ENCODE measurements around the gene MAGEA2B. TPM values are rescaled to one million over a fixed set of nuclear protein-coding genes. Genes with fewer than 3 reads are reported as not detected.
A peak's percentile ranks its signal among the peaks of the same experiment; 100 is the strongest.
"Not testable (repeated sequence)": the region's sequence is repeated elsewhere in the genome, so short reads cannot be mapped to it uniquely, and the experiment has no call there.

Gene MAGEA2B
- total and polyA plus RNA-seq, 8 donors = not detected

- Histone ChIP-seq H3K36me3 (no peaks in the 10 kb centered on the region), H3K4me1 (no peaks in the 10 kb centered on the region), H3K9me3 (no peaks in the 10 kb centered on the region), H3K27ac (no peak overlapping the region), H3K27me3 (no peaks in the 10 kb centered on the region), H3K4me3 (no peak overlapping the region)
- intact Hi-C loops (cut with DNase I) = no loop called here
- DNase-seq = no peak
- no peak for ATAC-seq
- FAIRE-seq = no peak
- 75 to 77% methylated on average over 5 of the region's 5 CpGs for WGBS, 2 donors
- TF ChIP-seq CTCF (IDR thresholded peaks at IDR 0.05) = no peak
These were observed 24.1 kb downstream of the MAGEA2B start for GRCh38 chrX:152738560-152738959.

GRCh38 chrX:152753686-152754650 lies 39.5 kb downstream of the MAGEA2B start, which contains the start of gene MAGEA2:
MAGEA2 (minus strand) TSS chrX:152753842; CDS start chrX:152751363, 2,479 bp downstream.
- H3K27ac ChIP-seq; FAIRE-seq; H3K4me3 ChIP-seq; H3K36me3 ChIP-seq; H3K9me3 ChIP-seq; intact Hi-C loops (cut with DNase I); DNase-seq; ATAC-seq; H3K4me1 ChIP-seq; H3K27me3 ChIP-seq: not testable (repeated sequence)
- WGBS, 2 donors = no CpG with 5 or more reads among the region's 35 CpGs

GRCh38 chrX:152754871-152755270 lies 40.4 kb downstream of the MAGEA2B start:
- intact Hi-C loops (cut with DNase I); H3K4me3 ChIP-seq; ATAC-seq; H3K27me3 ChIP-seq; H3K36me3 ChIP-seq; DNase-seq; H3K27ac ChIP-seq; H3K4me1 ChIP-seq; H3K9me3 ChIP-seq; FAIRE-seq: not testable (repeated sequence)
- no CpG with 5 or more reads among the region's 5 CpGs for WGBS, 2 donors

- H3K4me1 ChIP-seq; H3K4me3 ChIP-seq; ATAC-seq; H3K27me3 ChIP-seq; H3K36me3 ChIP-seq; H3K27ac ChIP-seq; DNase-seq; intact Hi-C loops (cut with DNase I); FAIRE-seq; H3K9me3 ChIP-seq: not testable (repeated sequence)
- WGBS, 2 donors = no CpG with 5 or more reads among the region's 2 CpGs
These were observed 44.5 kb downstream of the MAGEA2B start, which contains the start of gene CSAG3 for GRCh38 chrX:152758918-152759317. CSAG3 (plus strand) TSS chrX:152759218.

- H3K4me3 ChIP-seq; intact Hi-C loops (cut with DNase I); H3K36me3 ChIP-seq; FAIRE-seq; ATAC-seq; H3K27ac ChIP-seq; H3K27me3 ChIP-seq; H3K9me3 ChIP-seq; H3K4me1 ChIP-seq: not testable (repeated sequence)
- WGBS, 2 donors = 58 to 66% methylated on average over 3 to 5 of the region's 7 CpGs
- DNase-seq = peak in 1 of 6 donors; percentile 3
These were observed 45.1 kb downstream of the MAGEA2B start for GRCh38 chrX:152759544-152759943.

GRCh38 chrX:152761582-152761981 lies 47.2 kb downstream of the MAGEA2B start:
- H3K27ac ChIP-seq; H3K36me3 ChIP-seq; intact Hi-C loops (cut with DNase I); DNase-seq; ATAC-seq; H3K4me1 ChIP-seq; H3K27me3 ChIP-seq; H3K4me3 ChIP-seq; FAIRE-seq; H3K9me3 ChIP-seq: not testable (repeated sequence)
- 66 to 75% methylated on average over 2 to 4 of the region's 7 CpGs for WGBS, 2 donors

GRCh38 chrX:152766562-152766961 lies 52.1 kb downstream of the MAGEA2B start:
- ATAC-seq; H3K4me1 ChIP-seq; H3K4me3 ChIP-seq; H3K9me3 ChIP-seq; H3K27ac ChIP-seq; FAIRE-seq; H3K27me3 ChIP-seq; H3K36me3 ChIP-seq; intact Hi-C loops (cut with DNase I): not testable (repeated sequence)
- 60 to 67% methylated on average over 9 of the region's 9 CpGs for WGBS, 2 donors
- DNase-seq = peak in 1 of 6 donors; percentile 9

Other genes starting within 250 kb of the MAGEA2B start
- not detected for gene GABRQ, start 76.7 kb upstream of the MAGEA2B start, total RNA-seq
- gene GABRQ, start 76.7 kb upstream of the MAGEA2B start, polyA plus RNA-seq = not detected
- gene MAGEA3, start 15.8 kb upstream of the MAGEA2B start, total RNA-seq = under 1 TPM in 1 of 6 donors, not detected in 5; 0.16 TPM
- not detected for gene MAGEA3, start 15.8 kb upstream of the MAGEA2B start, polyA plus RNA-seq
- gene CSAG2, start 5.4 kb upstream of the MAGEA2B start, total RNA-seq = not detected
- not detected for gene CSAG2, start 5.4 kb upstream of the MAGEA2B start, polyA plus RNA-seq
- gene CSAG1, start 19.1 kb downstream of the MAGEA2B start, total RNA-seq = not detected
- gene CSAG1, start 19.1 kb downstream of the MAGEA2B start, polyA plus RNA-seq = not detected
- gene MAGEA12, start 19.1 kb downstream of the MAGEA2B start, total RNA-seq = under 1 TPM in 1 of 6 donors, not detected in 5; 0.13 TPM
- gene MAGEA12, start 19.1 kb downstream of the MAGEA2B start, polyA plus RNA-seq = not detected
- not detected for gene MAGEA2, start 39.2 kb downstream of the MAGEA2B start, total RNA-seq
- not detected for gene MAGEA2, start 39.2 kb downstream of the MAGEA2B start, polyA plus RNA-seq
- not detected for gene CSAG3, start 44.6 kb downstream of the MAGEA2B start, total RNA-seq
- not detected for gene CSAG3, start 44.6 kb downstream of the MAGEA2B start, polyA plus RNA-seq
- not detected for gene MAGEA6, start 55.1 kb downstream of the MAGEA2B start, total RNA-seq
- gene MAGEA6, start 55.1 kb downstream of the MAGEA2B start, polyA plus RNA-seq = not detected
- 10 to 100 TPM in 3 of 6 donors, 1 to 10 TPM in 3; 6.6 to 16.7 (median 10.1) TPM for gene CETN2, start 116.1 kb downstream of the MAGEA2B start, total RNA-seq
- 10 to 100 TPM; 19.4 to 31.4 TPM for gene CETN2, start 116.1 kb downstream of the MAGEA2B start, polyA plus RNA-seq
- gene NSDHL, start 116.4 kb downstream of the MAGEA2B start, total RNA-seq = 1 to 10 TPM; 5.0 to 7.6 (median 6.4) TPM
- 1 to 10 TPM; 4.6 to 8.3 TPM for gene NSDHL, start 116.4 kb downstream of the MAGEA2B start, polyA plus RNA-seq
- gene ZNF185, start 183.4 kb downstream of the MAGEA2B start, total RNA-seq = 1 to 10 TPM; 2.4 to 5.0 (median 3.0) TPM
- 1 to 10 TPM; 2.2 to 4.8 TPM for gene ZNF185, start 183.4 kb downstream of the MAGEA2B start, polyA plus RNA-seq